DMS53 (cell line): ENCODE results near the gene ZNF574.
A peak's percentile ranks its signal among the peaks of the same experiment; 100 is the strongest.
"Not testable (repeated sequence)": the region's sequence is repeated elsewhere in the genome, so short reads cannot be mapped to it uniquely, and the experiment has no call there.

Source experiments
- DNase-seq: peaks from one replicate; lab custom pipeline; 2025; lab: John Stamatoyannopoulos, UW

The ZNF574 gene

GRCh38 chr19:42099336-42099925 lies 23.5 kb downstream of the ZNF574 start:
- DNase-seq = no peak

- DNase-seq = not testable (repeated sequence)
Observed at GRCh38 chr19:42100241-42100640, 24.3 kb downstream of the ZNF574 start.

GRCh38 chr19:42102877-42103276 lies 26.9 kb downstream of the ZNF574 start:
- DNase-seq = no peak

- no peak for DNase-seq
Observed at GRCh38 chr19:42105368-42105767, 29.4 kb downstream of the ZNF574 start.

GRCh38 chr19:42108527-42109389 lies 32.8 kb downstream of the ZNF574 start:
- peak; percentile 94 for DNase-seq

GRCh38 chr19:42109896-42110295 lies 33.9 kb downstream of the ZNF574 start:
- DNase-seq = no peak

GRCh38 chr19:42110658-42111057 lies 34.7 kb downstream of the ZNF574 start:
- no peak for DNase-seq

GRCh38 chr19:42111384-42111783 lies 35.4 kb downstream of the ZNF574 start:
- no peak for DNase-seq

GRCh38 chr19:42111811-42112210 lies 35.8 kb downstream of the ZNF574 start:
- no peak for DNase-seq

- peak; percentile 84 for DNase-seq
Observed at GRCh38 chr19:42113641-42114348, 37.8 kb downstream of the ZNF574 start.

GRCh38 chr19:42114412-42114811 lies 38.4 kb downstream of the ZNF574 start:
- DNase-seq = peak; percentile 96

GRCh38 chr19:42115219-42115618 lies 39.3 kb downstream of the ZNF574 start:
- DNase-seq = peak; percentile 34

GRCh38 chr19:42115705-42116104 lies 39.7 kb downstream of the ZNF574 start:
- no peak for DNase-seq

- DNase-seq = no peak
Observed at GRCh38 chr19:42116308-42117075, 40.5 kb downstream of the ZNF574 start.

GRCh38 chr19:42117076-42117475 lies 41.1 kb downstream of the ZNF574 start:
- DNase-seq = no peak

GRCh38 chr19:42120276-42120980 lies 44.5 kb downstream of the ZNF574 start:
- no peak for DNase-seq

- no peak for DNase-seq
Observed at GRCh38 chr19:42121036-42121621, 45.2 kb downstream of the ZNF574 start.

- no peak for DNase-seq
Observed at GRCh38 chr19:42121656-42122069, 45.7 kb downstream of the ZNF574 start.

- DNase-seq = no peak
Observed at GRCh38 chr19:42122691-42123607, 47.0 kb downstream of the ZNF574 start.

- no peak for DNase-seq
Observed at GRCh38 chr19:42123765-42124164, 47.8 kb downstream of the ZNF574 start.
